Peyer's patch (tissue), 4 donors: Measurements from ENCODE around the gene SLC25A45.

Experiments used
- POLR2A ChIP-seq, 2 donors: fragments of 450-650 bp; IDR thresholded peaks; one replicate each; pipeline ENCODE4 v1.5.1; 2017; ENCODE audit warnings: antibody characterized with exemption in 2 of 2, mild to moderate bottlenecking in 2 of 2, moderate library complexity in 2 of 2
- TF ChIP-seq, protein P1 (sequence below), 6 experiments: fragments of 450-650 bp in 4 of 6; fragments of 200-600 bp in 2 of 6; sonication (generic) in 1 of 6; IDR thresholded peaks; one replicate each; pipeline ENCODE4 v1.5.1; 2017 to 2019; ENCODE audit warnings: antibody characterized with exemption in 6 of 6, mild to moderate bottlenecking in 3 of 6, moderate library complexity in 1 of 6

DNA sequence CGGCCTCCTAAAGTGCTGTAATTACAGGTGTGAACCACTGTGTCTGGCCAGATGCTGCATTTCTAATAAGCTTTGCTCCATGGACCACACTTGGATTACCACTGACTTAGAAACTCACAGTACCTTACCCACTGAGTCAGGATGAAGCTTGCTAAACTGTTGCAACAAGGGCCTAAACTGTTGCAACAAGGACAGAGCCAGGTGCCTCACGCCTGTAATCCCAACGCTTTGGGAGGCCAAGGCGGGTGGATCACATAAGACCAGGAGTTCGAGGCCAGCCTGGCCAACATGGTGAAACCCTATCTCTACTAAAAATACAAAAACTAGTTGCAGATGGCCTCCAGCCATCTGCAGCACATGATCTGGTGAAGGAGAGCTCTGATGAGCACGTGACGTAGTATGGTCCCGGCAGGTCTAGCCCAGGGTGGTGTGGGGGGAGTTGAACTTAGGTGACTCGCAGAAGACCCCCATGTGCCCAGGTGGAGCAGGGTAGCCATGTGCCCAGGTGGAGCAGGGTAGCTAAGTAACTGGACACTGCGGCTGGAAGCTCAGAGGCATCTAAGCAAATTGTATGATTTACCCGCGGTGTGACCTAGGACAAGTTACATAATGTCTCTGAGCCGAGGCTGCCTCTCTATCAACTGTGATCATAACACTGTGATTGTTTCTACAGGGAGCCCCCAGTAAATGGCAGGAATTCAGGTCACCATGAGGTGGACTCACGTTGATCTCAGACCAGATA is 8.4 kb downstream of the SLC25A45 start:
- TF ChIP-seq, protein P1, sequence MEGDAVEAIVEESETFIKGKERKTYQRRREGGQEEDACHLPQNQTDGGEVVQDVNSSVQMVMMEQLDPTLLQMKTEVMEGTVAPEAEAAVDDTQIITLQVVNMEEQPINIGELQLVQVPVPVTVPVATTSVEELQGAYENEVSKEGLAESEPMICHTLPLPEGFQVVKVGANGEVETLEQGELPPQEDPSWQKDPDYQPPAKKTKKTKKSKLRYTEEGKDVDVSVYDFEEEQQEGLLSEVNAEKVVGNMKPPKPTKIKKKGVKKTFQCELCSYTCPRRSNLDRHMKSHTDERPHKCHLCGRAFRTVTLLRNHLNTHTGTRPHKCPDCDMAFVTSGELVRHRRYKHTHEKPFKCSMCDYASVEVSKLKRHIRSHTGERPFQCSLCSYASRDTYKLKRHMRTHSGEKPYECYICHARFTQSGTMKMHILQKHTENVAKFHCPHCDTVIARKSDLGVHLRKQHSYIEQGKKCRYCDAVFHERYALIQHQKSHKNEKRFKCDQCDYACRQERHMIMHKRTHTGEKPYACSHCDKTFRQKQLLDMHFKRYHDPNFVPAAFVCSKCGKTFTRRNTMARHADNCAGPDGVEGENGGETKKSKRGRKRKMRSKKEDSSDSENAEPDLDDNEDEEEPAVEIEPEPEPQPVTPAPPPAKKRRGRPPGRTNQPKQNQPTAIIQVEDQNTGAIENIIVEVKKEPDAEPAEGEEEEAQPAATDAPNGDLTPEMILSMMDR (IDR thresholded peaks at IDR 0.05) = no peak
- no peak for TF ChIP-seq POLR2A (IDR thresholded peaks at IDR 0.05)
